Sigmoid colon (tissue), 4 donors: ENCODE results near the gene MACIR.

Experiments
- CTCF ChIP-seq, 4 experiments: fragments of 450-650 bp in 3 of 4; fragments of 200-600 bp in 1 of 4; IDR thresholded peaks; one replicate each; pipeline ENCODE4 v1.5.1; 2016 to 2019; ENCODE audit warnings: antibody characterized with exemption in 4 of 4, mild to moderate bottlenecking in 3 of 4, moderate library complexity in 2 of 4
- EP300 ChIP-seq, 4 donors: sonication (generic); formaldehyde crosslinking; IDR thresholded peaks; one replicate each; pipeline ENCODE4 v1.6.1; 2017; ENCODE audit warnings: antibody characterized with exemption in 4 of 4

GRCh38 chr5:103223031-103223955 lies 35.3 kb upstream of the MACIR start:
- TF ChIP-seq CTCF (IDR thresholded peaks at IDR 0.05) (no peak), EP300 (IDR thresholded peaks at IDR 0.05) (no peak)
